ENCODE measurements around the gene HSPBP1.

GRCh38 chr19:55226273-55226672 is 53.6 kb downstream of the HSPBP1 start:
- no peak for TF ChIP-seq PKNOX1 (IDR thresholded peaks at IDR 0.05)
- TF ChIP-seq NBN (IDR thresholded peaks at IDR 0.05; ENCODE audit: low read depth): no peak
